Ovary (tissue), 3 donors: ENCODE measurements around the gene RHOV.

Source experiments
- CTCF ChIP-seq, 3 donors: fragments of 450-650 bp in 2 of 3; fragments of 200-600 bp in 1 of 3; IDR thresholded peaks; one replicate each; pipeline versions ENCODE4 v1.5.1 to v1.8.0; 2016 to 2022; ENCODE audit warnings: antibody characterized with exemption in 3 of 3, mild to moderate bottlenecking in 1 of 3
- EP300 ChIP-seq: sonication (generic); formaldehyde crosslinking; IDR thresholded peaks from one replicate; pipeline ENCODE4 v1.6.1; 2017; ENCODE audit warnings: antibody characterized with exemption
- donor health status: DM: no; HTN: no; CAD: no.

GRCh38 chr15:40914013-40914412, 40.0 kb upstream of the RHOV start:
- no peak for TF ChIP-seq EP300
- no peak for TF ChIP-seq CTCF (IDR thresholded peaks at IDR 0.05)
